ENCODE measurements around the gene UNK.

DNA sequence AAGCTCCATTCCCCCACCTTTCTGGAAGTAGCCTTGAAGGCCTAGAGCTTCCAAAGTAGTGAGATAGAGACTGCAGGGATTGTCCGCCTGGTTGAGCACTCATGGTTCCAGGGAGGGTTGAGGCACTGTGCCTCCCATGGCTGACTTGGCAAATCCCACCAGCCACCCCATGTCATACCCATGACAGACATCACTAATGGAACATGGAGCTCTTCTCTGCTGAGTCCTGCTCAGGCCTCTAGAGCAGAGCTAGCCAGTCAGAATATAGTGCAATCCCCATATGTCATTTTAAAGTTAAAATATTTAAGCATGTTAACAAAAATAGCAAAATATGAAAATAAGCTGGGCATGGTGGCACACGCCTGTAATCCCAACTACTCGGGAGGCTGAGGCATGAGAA is 30.8 kb downstream of the UNK start:
- TF ChIP-seq, protein P1, sequence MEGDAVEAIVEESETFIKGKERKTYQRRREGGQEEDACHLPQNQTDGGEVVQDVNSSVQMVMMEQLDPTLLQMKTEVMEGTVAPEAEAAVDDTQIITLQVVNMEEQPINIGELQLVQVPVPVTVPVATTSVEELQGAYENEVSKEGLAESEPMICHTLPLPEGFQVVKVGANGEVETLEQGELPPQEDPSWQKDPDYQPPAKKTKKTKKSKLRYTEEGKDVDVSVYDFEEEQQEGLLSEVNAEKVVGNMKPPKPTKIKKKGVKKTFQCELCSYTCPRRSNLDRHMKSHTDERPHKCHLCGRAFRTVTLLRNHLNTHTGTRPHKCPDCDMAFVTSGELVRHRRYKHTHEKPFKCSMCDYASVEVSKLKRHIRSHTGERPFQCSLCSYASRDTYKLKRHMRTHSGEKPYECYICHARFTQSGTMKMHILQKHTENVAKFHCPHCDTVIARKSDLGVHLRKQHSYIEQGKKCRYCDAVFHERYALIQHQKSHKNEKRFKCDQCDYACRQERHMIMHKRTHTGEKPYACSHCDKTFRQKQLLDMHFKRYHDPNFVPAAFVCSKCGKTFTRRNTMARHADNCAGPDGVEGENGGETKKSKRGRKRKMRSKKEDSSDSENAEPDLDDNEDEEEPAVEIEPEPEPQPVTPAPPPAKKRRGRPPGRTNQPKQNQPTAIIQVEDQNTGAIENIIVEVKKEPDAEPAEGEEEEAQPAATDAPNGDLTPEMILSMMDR (conservative IDR thresholded peaks at IDR 0.05), result no peak
- TF ChIP-seq EZH2 (IDR thresholded peaks at IDR 0.05; ENCODE audit: low read depth), result no peak
